Measurements from ENCODE around the gene STAMBPL1. TPM values are rescaled to one million over a fixed set of nuclear protein-coding genes. Genes with fewer than 3 reads are reported as not detected.
"Not testable (repeated sequence)": the region's sequence is repeated elsewhere in the genome, so short reads cannot be mapped to it uniquely, and the experiment has no call there.

The STAMBPL1 gene
- 25.5 TPM for polyA plus RNA-seq
- long read RNA-seq, donor 1, partial matches to known transcripts, result 579 of 582 reads
- long read RNA-seq, donor 1, other reads (novel, unspliced or antisense), result 0 of 582 reads
- long read RNA-seq, donor 2, transcript STAMBPL1-203 (11 exons, 2,532 nt), result major isoform, 6 of 954 reads
- long read RNA-seq, donor 2, partial matches to known transcripts, result 639 of 954 reads
- long read RNA-seq, donor 2, other reads (novel, unspliced or antisense), result 305 of 954 reads
- long read RNA-seq, donor 3, result 0 reads
- long read RNA-seq, donor 4, result 0 reads
- long read RNA-seq, donor 5, partial matches to known transcripts, result 868 of 871 reads
- long read RNA-seq, donor 5, other reads (novel, unspliced or antisense), result 0 of 871 reads
- long read RNA-seq, donor 6, partial matches to known transcripts, result 1,222 of 1,230 reads
- long read RNA-seq, donor 6, other reads (novel, unspliced or antisense), result 5 of 1,230 reads
- long read RNA-seq, donor 7, partial matches to known transcripts, result 1,390 of 1,881 reads
- long read RNA-seq, donor 7, other reads (novel, unspliced or antisense), result 489 of 1,881 reads
- long read RNA-seq, donor 8, transcript STAMBPL1-203 (11 exons, 2,532 nt), result major isoform, 8 of 1,244 reads
- long read RNA-seq, donor 8, partial matches to known transcripts, result 1,235 of 1,244 reads
- long read RNA-seq, donor 8, other reads (novel, unspliced or antisense), result 0 of 1,244 reads
- long read RNA-seq, donor 9, transcript STAMBPL1-201 (6 exons, 1,899 nt), result major isoform, 5 of 7 reads
- long read RNA-seq, donor 9, partial matches to known transcripts, result 0 of 7 reads
- long read RNA-seq, donor 9, other reads (novel, unspliced or antisense), result 0 of 7 reads
- long read RNA-seq, donor 10, transcript STAMBPL1-203 (11 exons, 2,532 nt), result major isoform, 5 of 1,147 reads
- long read RNA-seq, donor 10, partial matches to known transcripts, result 1,137 of 1,147 reads
- long read RNA-seq, donor 10, other reads (novel, unspliced or antisense), result 5 of 1,147 reads
- long read RNA-seq, donor 11, partial matches to known transcripts, result 895 of 909 reads
- long read RNA-seq, donor 11, other reads (novel, unspliced or antisense), result 11 of 909 reads

DNA sequence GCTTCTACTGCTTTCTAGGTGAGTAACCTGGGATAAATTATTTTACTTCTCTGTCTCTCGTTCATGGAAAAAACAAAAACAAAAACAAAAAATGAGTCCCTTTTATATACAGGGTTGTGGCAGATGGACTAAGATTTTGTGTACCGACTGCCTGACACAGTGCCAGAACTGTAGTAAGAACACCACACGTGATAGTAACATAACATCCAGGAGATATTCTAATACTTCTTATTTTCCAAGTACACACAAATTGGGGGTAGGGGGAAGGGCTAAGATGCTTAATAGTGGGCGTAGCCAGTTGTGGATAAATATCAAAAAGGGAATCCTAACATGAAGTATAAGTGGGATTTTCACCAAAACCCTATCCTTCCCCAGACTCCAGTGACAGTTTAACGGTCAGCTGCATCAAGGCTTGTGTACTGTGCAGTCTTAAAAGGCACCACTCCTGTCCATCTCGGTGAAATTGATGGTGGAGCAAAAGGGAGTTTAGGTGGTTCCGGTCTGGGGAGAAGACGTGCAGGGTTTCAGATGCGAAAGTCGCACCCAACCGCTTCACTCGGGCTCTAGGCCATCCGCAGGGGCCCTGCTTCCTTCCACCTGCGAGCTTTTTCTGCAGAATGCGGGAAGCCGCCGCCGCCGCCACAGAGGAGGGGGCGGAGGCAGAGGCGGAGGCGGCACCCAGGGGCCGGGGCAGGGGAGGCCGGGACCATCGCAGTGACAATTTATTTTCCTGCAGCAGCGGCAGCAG, at the start of gene STAMBPL1:
STAMBPL1 (plus strand) TSS at position 712 of the 748 bp plus-strand sequence. CDS start 21,464 bp downstream, outside the sequence.
- Histone ChIP-seq H3K4me1 (ENCODE audit: control insufficient read depth, insufficient read depth, low read length) (peaks cover 14% of the 10 kb centered on the region), H3K36me3 (ENCODE audit: control insufficient read depth, insufficient read depth, low read length) (no peaks in the 10 kb centered on the region), H3K9me3 (ENCODE audit: control insufficient read depth, low read depth, low read length) (no peaks in the 10 kb centered on the region), H3K27me3 (ENCODE audit: control insufficient read depth, insufficient read depth, low read length) (no peaks in the 10 kb centered on the region), H3K4me3 (ENCODE audit: low read length) (peak within 1 kb of the TSS; percentile 97), H3K27ac (ENCODE audit: low read length) (peak within 1 kb of the TSS; percentile 99)
- DNase-seq, result no peak
- 20% methylated on average over 1 of the region's 26 CpGs for WGBS (ENCODE audit: insufficient coverage, low lambda C conversion rate)

DNA sequence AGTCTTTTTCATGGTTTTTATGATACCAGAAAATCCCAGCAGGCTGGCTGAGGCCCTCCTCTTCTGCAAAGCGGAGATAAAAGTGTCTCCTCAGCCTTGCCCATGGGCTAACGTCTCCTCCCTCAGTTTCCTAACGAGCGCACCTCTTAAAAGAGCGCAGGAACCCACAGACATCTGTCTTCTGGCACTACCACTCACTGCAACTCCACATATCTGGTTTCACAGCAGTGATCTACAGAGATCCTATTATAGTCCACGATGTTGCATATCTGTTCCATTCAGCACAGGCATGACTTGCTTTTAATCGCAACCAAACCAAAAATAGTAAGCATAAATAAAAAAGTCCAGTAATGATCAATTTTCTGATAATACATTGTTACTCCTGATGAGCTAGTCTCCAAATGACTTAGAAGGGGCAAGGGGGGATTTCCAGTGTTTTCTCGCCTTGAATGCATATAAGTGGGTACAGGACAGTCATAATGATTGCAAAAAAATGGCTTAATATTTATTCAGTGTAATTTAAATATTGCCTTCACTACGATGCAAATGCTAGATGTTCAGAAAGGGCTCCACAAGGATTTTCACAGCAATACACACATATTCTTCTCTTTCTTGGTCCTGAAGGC, 49.3 kb upstream of the STAMBPL1 start:
- WGBS (ENCODE audit: insufficient coverage, low lambda C conversion rate), result 92% methylated on average over 2 of the region's 9 CpGs
- Histone ChIP-seq H3K27me3 (ENCODE audit: control insufficient read depth, insufficient read depth, low read length) (no peaks in the 10 kb centered on the region), H3K4me1 (ENCODE audit: control insufficient read depth, insufficient read depth, low read length) (no peaks in the 10 kb centered on the region), H3K9me3 (ENCODE audit: control insufficient read depth, low read depth, low read length) (no peaks in the 10 kb centered on the region), H3K27ac (ENCODE audit: low read length) (no peak overlapping the region), H3K4me3 (ENCODE audit: low read length) (no peak overlapping the region), H3K36me3 (ENCODE audit: control insufficient read depth, insufficient read depth, low read length) (no peaks in the 10 kb centered on the region)
- DNase-seq, result no peak

DNA sequence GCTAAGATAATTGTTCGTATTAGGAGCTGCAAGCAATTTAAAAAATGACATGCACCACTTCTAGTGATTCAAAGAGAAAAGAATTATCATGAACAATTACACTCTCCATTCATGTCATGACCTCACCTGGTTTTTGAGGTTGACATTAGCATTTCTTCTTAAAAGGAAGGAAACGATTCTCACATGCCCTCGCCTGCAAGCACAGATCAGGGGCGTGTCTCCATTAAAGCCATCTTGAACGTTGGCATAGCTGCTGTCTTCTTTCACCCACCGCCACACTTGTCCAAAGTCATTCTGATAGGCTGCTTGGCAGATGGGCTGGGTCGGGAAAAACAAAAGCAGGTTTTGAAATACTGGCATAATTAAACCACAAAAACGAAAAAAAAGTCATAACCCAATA, 48.3 kb upstream of the STAMBPL1 start:
- Histone ChIP-seq H3K36me3 (ENCODE audit: control insufficient read depth, insufficient read depth, low read length) (no peaks in the 10 kb centered on the region), H3K4me3 (ENCODE audit: low read length) (no peak overlapping the region), H3K27me3 (ENCODE audit: control insufficient read depth, insufficient read depth, low read length) (no peaks in the 10 kb centered on the region), H3K27ac (ENCODE audit: low read length) (no peak overlapping the region), H3K9me3 (ENCODE audit: control insufficient read depth, low read depth, low read length) (no peaks in the 10 kb centered on the region), H3K4me1 (ENCODE audit: control insufficient read depth, insufficient read depth, low read length) (no peaks in the 10 kb centered on the region)
- DNase-seq, result no peak
- 83% methylated on average over 4 of the region's 8 CpGs for WGBS (ENCODE audit: insufficient coverage, low lambda C conversion rate)

DNA sequence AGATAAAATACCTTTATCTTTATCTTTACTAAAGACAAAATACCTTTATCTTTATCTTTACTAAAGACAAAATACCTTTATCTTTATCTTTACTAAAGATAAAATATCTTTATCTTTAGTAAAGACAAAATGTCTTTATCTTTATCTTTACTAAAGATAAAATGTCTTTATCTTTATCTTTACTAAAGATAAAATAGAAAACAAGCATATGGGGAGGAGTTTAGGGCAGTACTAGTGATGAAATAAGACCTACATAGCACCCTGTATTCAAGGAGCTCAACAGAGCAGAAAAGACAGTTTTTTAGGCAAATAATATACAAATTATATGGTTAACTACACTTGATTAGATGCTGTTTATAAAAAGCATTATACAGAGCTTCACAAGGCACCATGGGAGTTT, 47.7 kb upstream of the STAMBPL1 start:
- Histone ChIP-seq H3K9me3 (ENCODE audit: control insufficient read depth, low read depth, low read length) (no peaks in the 10 kb centered on the region), H3K27me3 (ENCODE audit: control insufficient read depth, insufficient read depth, low read length) (no peaks in the 10 kb centered on the region), H3K4me3 (ENCODE audit: low read length) (no peak overlapping the region), H3K4me1 (ENCODE audit: control insufficient read depth, insufficient read depth, low read length) (no peaks in the 10 kb centered on the region), H3K36me3 (ENCODE audit: control insufficient read depth, insufficient read depth, low read length) (no peaks in the 10 kb centered on the region), H3K27ac (ENCODE audit: low read length) (no peak overlapping the region)
- DNase-seq, result no peak

DNA sequence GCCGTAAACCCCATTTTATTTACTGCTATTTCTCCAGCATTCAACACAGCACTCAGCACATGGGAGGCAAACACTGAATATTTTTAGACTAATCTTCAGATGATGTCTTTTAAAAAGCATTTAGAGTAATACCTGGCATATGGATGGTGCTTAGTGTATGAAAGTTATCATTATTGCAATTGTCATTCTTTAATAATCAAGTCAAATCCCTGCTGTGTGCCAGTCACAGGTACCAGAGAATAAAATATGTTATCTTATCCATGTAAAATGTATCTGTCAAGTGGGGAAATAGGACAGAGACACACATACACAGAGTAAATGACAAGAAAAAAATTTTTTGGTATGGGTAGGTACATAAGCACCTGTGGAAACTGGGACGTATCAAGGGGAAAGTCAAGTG, 46.9 kb upstream of the STAMBPL1 start:
- no peak overlapping the region for H3K4me3 ChIP-seq (ENCODE audit: low read length)
- DNase-seq, result no peak
- H3K27me3 ChIP-seq (ENCODE audit: control insufficient read depth, insufficient read depth, low read length), result no peaks in the 10 kb centered on the region
- H3K4me1 ChIP-seq (ENCODE audit: control insufficient read depth, insufficient read depth, low read length), result no peaks in the 10 kb centered on the region
- H3K36me3 ChIP-seq (ENCODE audit: control insufficient read depth, insufficient read depth, low read length), result no peaks in the 10 kb centered on the region
- no CpG with 5 or more reads among the region's 2 CpGs for WGBS (ENCODE audit: insufficient coverage, low lambda C conversion rate)
- H3K9me3 ChIP-seq (ENCODE audit: control insufficient read depth, low read depth, low read length), result no peaks in the 10 kb centered on the region
- H3K27ac ChIP-seq (ENCODE audit: low read length), result no peak overlapping the region

DNA sequence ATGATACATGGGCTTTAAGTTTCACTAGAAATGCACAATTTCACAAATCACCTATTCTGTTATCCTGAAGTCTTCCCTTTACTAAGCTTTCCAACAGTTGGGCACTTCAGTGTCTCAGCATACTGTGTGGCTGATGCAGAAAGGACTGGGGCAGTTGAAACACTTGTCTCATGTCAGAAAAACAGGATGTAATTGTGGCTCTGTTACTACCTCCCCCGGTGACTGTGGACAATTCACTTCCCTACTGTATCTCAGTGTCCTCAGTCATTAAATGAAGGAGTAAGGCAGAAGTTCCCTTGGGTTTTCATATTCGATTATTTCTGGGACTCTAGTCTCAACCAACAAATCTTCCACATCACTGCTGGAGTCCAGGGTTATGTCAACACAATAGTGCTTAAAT, 46.3 kb upstream of the STAMBPL1 start:
- no peak overlapping the region for H3K27ac ChIP-seq (ENCODE audit: low read length)
- H3K36me3 ChIP-seq (ENCODE audit: control insufficient read depth, insufficient read depth, low read length), result no peaks in the 10 kb centered on the region
- H3K9me3 ChIP-seq (ENCODE audit: control insufficient read depth, low read depth, low read length), result no peaks in the 10 kb centered on the region
- WGBS (ENCODE audit: insufficient coverage, low lambda C conversion rate), result no CpG with 5 or more reads among the region's 2 CpGs
- DNase-seq, result no peak
- no peak overlapping the region for H3K4me3 ChIP-seq (ENCODE audit: low read length)
- no peaks in the 10 kb centered on the region for H3K27me3 ChIP-seq (ENCODE audit: control insufficient read depth, insufficient read depth, low read length)
- no peaks in the 10 kb centered on the region for H3K4me1 ChIP-seq (ENCODE audit: control insufficient read depth, insufficient read depth, low read length)

DNA sequence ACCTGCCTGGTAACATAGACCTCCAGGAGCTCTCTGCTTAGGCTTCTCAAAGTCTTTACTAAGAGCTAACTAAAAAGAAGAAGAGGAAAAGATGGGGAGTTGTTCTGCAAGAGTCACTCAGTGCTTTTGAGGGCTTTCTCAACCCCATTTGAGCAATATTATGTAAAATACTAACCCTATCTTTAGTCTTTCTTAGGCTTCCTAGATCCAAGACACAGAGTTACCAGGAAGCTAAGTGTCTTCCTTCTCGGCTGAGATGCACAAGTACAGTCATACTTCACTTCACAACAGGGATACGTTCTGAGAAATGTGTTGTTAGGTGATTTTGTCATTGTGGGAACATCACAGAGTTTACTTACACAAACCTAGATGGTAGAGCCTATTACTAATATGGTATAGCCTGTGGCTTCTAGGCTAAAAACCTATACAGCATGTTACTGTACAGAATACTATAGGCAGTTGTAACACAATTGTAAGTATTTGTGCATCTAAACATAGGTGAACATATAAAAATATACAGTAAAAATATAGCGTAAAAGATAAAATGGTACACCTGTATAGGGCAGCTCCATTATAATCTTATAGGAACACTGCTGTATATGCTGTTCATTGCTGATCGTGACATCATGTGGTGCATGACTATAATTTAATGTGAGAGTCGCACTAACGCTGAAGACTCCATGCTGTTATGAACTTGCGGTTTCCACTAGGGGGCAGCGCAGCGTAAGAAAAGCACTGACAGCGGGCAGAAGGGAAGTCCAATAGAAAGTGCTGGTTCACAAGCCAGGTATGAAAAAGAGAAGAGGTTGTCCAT, 44.7 kb upstream of the STAMBPL1 start:
- peaks cover 10% of the 10 kb centered on the region for H3K4me1 ChIP-seq (ENCODE audit: control insufficient read depth, insufficient read depth, low read length)
- WGBS (ENCODE audit: insufficient coverage, low lambda C conversion rate), result no CpG with 5 or more reads among the region's 10 CpGs
- peak; percentile 81 to 86 for DNase-seq
- no peak overlapping the region for H3K27ac ChIP-seq (ENCODE audit: low read length)
- no peaks in the 10 kb centered on the region for H3K36me3 ChIP-seq (ENCODE audit: control insufficient read depth, insufficient read depth, low read length)
- no peak overlapping the region for H3K4me3 ChIP-seq (ENCODE audit: low read length)
- no peaks in the 10 kb centered on the region for H3K27me3 ChIP-seq (ENCODE audit: control insufficient read depth, insufficient read depth, low read length)
- H3K9me3 ChIP-seq (ENCODE audit: control insufficient read depth, low read depth, low read length), result no peaks in the 10 kb centered on the region

DNA sequence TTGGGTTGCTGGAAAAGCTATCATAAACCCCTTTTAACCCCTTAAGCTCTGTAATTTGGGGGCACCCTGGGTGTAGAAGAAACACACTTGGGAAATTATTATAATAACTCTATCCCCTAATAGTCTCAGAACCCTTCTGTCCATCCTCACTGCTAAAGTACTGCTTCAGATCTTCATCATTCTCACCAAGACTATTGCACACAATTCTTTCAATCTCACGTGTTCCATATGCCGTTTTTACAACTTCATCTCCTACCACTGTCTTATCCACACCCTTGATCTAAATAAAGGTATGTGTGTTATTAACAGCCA, 44.2 kb upstream of the STAMBPL1 start:
- no peak overlapping the region for H3K4me3 ChIP-seq (ENCODE audit: low read length)
- no peaks in the 10 kb centered on the region for H3K27me3 ChIP-seq (ENCODE audit: control insufficient read depth, insufficient read depth, low read length)
- peaks cover 16% of the 10 kb centered on the region for H3K4me1 ChIP-seq (ENCODE audit: control insufficient read depth, insufficient read depth, low read length)
- DNase-seq, result no peak
- H3K9me3 ChIP-seq (ENCODE audit: control insufficient read depth, low read depth, low read length), result no peaks in the 10 kb centered on the region
- H3K36me3 ChIP-seq (ENCODE audit: control insufficient read depth, insufficient read depth, low read length), result no peaks in the 10 kb centered on the region
- H3K27ac ChIP-seq (ENCODE audit: low read length), result no peak overlapping the region
- WGBS (ENCODE audit: insufficient coverage, low lambda C conversion rate), result no CpG with 5 or more reads among the region's 2 CpGs

DNA sequence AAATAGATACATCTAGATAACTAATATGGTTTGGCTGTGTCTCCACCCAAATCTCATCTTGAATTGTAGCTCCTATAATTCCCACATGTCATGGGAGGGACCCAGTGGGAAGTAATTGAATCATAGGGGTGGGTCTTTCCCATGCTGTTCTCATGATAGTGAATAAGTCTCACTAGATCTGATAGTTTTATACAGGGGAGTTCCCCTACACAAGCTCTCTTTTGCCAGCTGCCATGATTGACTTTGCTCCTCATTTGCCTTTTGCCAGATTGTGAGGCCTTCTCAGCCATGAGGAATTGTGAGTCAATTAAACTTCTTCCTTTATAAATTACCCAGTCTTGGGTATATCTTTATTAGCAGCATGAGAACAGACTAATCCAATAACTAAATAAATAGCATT, 42.4 kb upstream of the STAMBPL1 start:
- not testable (repeated sequence) for H3K27ac ChIP-seq (ENCODE audit: low read length); H3K27me3 ChIP-seq (ENCODE audit: control insufficient read depth, insufficient read depth, low read length); H3K4me3 ChIP-seq (ENCODE audit: low read length); DNase-seq; H3K36me3 ChIP-seq (ENCODE audit: control insufficient read depth, insufficient read depth, low read length); H3K9me3 ChIP-seq (ENCODE audit: control insufficient read depth, low read depth, low read length)
- H3K4me1 ChIP-seq (ENCODE audit: control insufficient read depth, insufficient read depth, low read length), result peaks cover 18% of the 10 kb centered on the region

Data from large intestine (tissue), 12 donors.